K562 (cell line): ENCODE results near the gene MLH1. TPM values are rescaled to one million over a fixed set of nuclear protein-coding genes. Genes with fewer than 3 reads are reported as not detected.

Experiments used
- BMI1 ChIP-seq: fragments of 150-350 bp; IDR thresholded peaks from 2 replicates; pipeline ENCODE4 v1.6.1; 2014; ENCODE audit warnings: low read length
- CTCFL ChIP-seq: IDR thresholded peaks from 2 replicates; pipeline ENCODE4 v1.6.1; 2011; ENCODE audit warnings: borderline replicate concordance, low read depth, mild to moderate bottlenecking, moderate library complexity, low read length; ENCODE audit not compliant: insufficient read depth, poor library complexity, severe bottlenecking
- KDM4B ChIP-seq, 2 experiments: fragments of 450-650 bp in 1 of 2; sonication (generic) in 1 of 2; IDR thresholded peaks; 2 replicates each; pipeline ENCODE4 v1.6.1; 2016 to 2017; ENCODE audit warnings: borderline replicate concordance in 2 of 2, antibody characterized with exemption in 1 of 2, low read depth in 1 of 2, mild to moderate bottlenecking in 1 of 2
- MCM2 ChIP-seq: fragments of 450-650 bp; IDR thresholded peaks from 2 replicates; pipeline ENCODE4 v1.6.1; 2017; ENCODE audit warnings: low read depth, mild to moderate bottlenecking
- NFE2 ChIP-seq: IDR thresholded peaks from 2 replicates; pipeline ENCODE4 v1.6.1; 2014; ENCODE audit warnings: antibody characterized with exemption, low read depth
- POLR2H ChIP-seq: IDR thresholded peaks from 2 replicates; pipeline ENCODE4 v1.6.1; 2016; ENCODE audit warnings: missing genetic modification characterization, low read depth, mild to moderate bottlenecking, control low read depth, missing compliant biosample characterization, moderate library complexity
- RFX7 ChIP-seq: fragments of 250-450 bp; sonication (Bioruptor Pico); IDR thresholded peaks from 2 replicates; pipeline ENCODE4 v1.5.1; 2021; ENCODE audit warnings: mild to moderate bottlenecking
- TAF9B ChIP-seq: fragments of 450-650 bp; IDR thresholded peaks from 2 replicates; pipeline ENCODE4 v1.6.1; 2018; ENCODE audit warnings: mild to moderate bottlenecking; ENCODE audit not compliant: partially characterized antibody
- ZKSCAN1 ChIP-seq: fragments of 150-350 bp; IDR thresholded peaks from 2 replicates; pipeline ENCODE4 v1.6.1; 2016; ENCODE audit warnings: low read depth, low read length
- polyA plus RNA-seq, 8 experiments: library from polyadenylated mRNA; depleted of rRNA in 4 of 8; stranded (reverse) in 5 of 8; unstranded in 3 of 8; fragments of >200 nt; fragmentation: Nextera tagmentation in 2 of 8; fragmentation: Illumina TruSeq in 1 of 8; extraction: Ambion mirVana in 2 of 8; extraction: Trizol in 1 of 8; gene quantifications; 2 replicates each; pipeline versions ENCODE4 v1.2.1 to v1.2.3, GENCODE V29; 2011 to 2014; ENCODE audit warnings: inconsistent platforms in 1 of 8, missing spikeins in 1 of 8
- total RNA-seq, 7 experiments: library from RNA; depleted of rRNA in 6 of 7; stranded (reverse); fragments of >200 nt in 6 of 7; fragmentation: Illumina TruSeq in 2 of 7; extraction: Trizol in 2 of 7; gene quantifications; 2 replicates each; pipeline versions ENCODE4 v1.2.1 to v1.2.3, GENCODE V29; 2011 to 2021; ENCODE audit warnings: low replicate concordance in 1 of 7
- TF ChIP-seq, protein P1 (sequence below): fragments of 250-450 bp; sonication (Bioruptor Pico); IDR thresholded peaks from 2 replicates; pipeline ENCODE4 v1.8.0; 2021; ENCODE audit warnings: mild to moderate bottlenecking, moderate library complexity
- TF ChIP-seq, protein P2 (sequence below): sonication (generic); formaldehyde crosslinking; IDR thresholded peaks from 2 replicates; pipeline ENCODE4 v1.8.1; 2023; ENCODE audit warnings: mild to moderate bottlenecking, missing genetic modification reagents
- TF ChIP-seq, protein P3 (sequence below): fragments of 450-650 bp; formaldehyde crosslinking; IDR thresholded peaks from 2 replicates; pipeline ENCODE4 v1.4.0; 2020; ENCODE audit warnings: mild to moderate bottlenecking, mixed read lengths

Gene MLH1
- total and polyA plus RNA-seq, 9 of the 15 experiments (the other 6 are each of a cell fraction or from before 2014, with no cell fraction given), result 76.4 to 155 (median 117) TPM

GRCh38 chr3:36957063-36957462 is 36.3 kb upstream of the MLH1 start (continued):
- TF ChIP-seq, protein P1, sequence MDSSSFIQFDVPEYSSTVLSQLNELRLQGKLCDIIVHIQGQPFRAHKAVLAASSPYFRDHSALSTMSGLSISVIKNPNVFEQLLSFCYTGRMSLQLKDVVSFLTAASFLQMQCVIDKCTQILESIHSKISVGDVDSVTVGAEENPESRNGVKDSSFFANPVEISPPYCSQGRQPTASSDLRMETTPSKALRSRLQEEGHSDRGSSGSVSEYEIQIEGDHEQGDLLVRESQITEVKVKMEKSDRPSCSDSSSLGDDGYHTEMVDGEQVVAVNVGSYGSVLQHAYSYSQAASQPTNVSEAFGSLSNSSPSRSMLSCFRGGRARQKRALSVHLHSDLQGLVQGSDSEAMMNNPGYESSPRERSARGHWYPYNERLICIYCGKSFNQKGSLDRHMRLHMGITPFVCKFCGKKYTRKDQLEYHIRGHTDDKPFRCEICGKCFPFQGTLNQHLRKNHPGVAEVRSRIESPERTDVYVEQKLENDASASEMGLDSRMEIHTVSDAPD, result no peak
- TF ChIP-seq CTCFL (peak; percentile 50), NFE2 (no peak), MCM2 (no peak), ZKSCAN1 (no peak), TAF9B (no peak), BMI1 (no peak), KDM4B (IDR thresholded peaks at IDR 0.05; ENCODE audit: borderline replicate concordance in 2 of 2, low read depth in 1 of 2) (no peak), RFX7 (CRISPR knock-in tag) (no peak), POLR2H (tag) (no peak)
- TF ChIP-seq, protein P2, sequence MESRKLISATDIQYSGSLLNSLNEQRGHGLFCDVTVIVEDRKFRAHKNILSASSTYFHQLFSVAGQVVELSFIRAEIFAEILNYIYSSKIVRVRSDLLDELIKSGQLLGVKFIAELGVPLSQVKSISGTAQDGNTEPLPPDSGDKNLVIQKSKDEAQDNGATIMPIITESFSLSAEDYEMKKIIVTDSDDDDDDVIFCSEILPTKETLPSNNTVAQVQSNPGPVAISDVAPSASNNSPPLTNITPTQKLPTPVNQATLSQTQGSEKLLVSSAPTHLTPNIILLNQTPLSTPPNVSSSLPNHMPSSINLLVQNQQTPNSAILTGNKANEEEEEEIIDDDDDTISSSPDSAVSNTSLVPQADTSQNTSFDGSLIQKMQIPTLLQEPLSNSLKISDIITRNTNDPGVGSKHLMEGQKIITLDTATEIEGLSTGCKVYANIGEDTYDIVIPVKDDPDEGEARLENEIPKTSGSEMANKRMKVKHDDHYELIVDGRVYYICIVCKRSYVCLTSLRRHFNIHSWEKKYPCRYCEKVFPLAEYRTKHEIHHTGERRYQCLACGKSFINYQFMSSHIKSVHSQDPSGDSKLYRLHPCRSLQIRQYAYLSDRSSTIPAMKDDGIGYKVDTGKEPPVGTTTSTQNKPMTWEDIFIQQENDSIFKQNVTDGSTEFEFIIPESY (CRISPR knock-in tag), result peak; percentile 59; the same call in 1 of the 2 replicates
- TF ChIP-seq, protein P3, sequence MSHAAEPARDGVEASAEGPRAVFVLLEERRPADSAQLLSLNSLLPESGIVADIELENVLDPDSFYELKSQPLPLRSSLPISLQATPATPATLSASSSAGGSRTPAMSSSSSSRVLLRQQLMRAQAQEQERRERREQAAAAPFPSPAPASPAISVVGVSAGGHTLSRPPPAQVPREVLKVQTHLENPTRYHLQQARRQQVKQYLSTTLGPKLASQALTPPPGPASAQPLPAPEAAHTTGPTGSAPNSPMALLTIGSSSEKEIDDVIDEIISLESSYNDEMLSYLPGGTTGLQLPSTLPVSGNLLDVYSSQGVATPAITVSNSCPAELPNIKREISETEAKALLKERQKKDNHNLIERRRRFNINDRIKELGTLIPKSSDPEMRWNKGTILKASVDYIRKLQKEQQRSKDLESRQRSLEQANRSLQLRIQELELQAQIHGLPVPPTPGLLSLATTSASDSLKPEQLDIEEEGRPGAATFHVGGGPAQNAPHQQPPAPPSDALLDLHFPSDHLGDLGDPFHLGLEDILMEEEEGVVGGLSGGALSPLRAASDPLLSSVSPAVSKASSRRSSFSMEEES (CRISPR knock-in tag), result no peak
